ENCODE measurements around the gene NBPF9. TPM values are rescaled to one million over a fixed set of nuclear protein-coding genes. Genes with fewer than 3 reads are reported as not detected.

Gene NBPF9, protein sequence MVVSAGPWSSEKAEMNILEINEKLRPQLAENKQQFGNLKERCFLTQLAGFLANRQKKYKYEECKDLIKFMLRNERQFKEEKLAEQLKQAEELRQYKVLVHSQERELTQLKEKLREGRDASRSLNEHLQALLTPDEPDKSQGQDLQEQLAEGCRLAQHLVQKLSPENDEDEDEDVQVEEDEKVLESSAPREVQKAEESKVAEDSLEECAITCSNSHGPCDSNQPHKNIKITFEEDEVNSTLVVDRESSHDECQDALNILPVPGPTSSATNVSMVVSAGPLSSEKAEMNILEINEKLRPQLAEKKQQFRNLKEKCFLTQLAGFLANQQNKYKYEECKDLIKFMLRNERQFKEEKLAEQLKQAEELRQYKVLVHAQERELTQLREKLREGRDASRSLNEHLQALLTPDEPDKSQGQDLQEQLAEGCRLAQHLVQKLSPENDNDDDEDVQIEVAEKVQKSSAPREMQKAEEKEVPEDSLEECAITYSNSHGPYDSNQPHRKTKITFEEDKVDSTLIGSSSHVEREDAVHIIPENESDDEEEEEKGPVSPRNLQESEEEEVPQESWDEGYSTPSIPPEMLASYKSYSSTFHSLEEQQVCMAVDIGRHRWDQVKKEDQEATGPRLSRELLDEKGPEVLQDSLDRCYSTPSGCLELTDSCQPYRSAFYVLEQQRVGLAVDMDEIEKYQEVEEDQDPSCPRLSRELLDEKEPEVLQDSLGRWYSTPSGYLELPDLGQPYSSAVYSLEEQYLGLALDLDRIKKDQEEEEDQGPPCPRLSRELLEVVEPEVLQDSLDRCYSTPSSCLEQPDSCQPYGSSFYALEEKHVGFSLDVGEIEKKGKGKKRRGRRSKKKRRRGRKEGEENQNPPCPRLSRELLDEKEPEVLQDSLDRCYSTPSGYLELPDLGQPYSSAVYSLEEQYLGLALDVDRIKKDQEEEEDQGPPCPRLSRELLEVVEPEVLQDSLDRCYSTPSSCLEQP (N-terminal part only)
- 9.8 and 12.6 TPM in 2 replicates for total RNA-seq

GRCh38 chr1:149103109-149104081 lies at the start of gene NBPF9:
NBPF9 (minus strand) TSS chr1:149103551; CDS start chr1:149082139, 21,412 bp downstream.

